Measurements from ENCODE around the gene MLLT3. TPM values are rescaled to one million over a fixed set of nuclear protein-coding genes. Genes with fewer than 3 reads are reported as not detected.

The MLLT3 gene
- 32.6 and 37.1 TPM in 2 replicates for total RNA-seq

DNA sequence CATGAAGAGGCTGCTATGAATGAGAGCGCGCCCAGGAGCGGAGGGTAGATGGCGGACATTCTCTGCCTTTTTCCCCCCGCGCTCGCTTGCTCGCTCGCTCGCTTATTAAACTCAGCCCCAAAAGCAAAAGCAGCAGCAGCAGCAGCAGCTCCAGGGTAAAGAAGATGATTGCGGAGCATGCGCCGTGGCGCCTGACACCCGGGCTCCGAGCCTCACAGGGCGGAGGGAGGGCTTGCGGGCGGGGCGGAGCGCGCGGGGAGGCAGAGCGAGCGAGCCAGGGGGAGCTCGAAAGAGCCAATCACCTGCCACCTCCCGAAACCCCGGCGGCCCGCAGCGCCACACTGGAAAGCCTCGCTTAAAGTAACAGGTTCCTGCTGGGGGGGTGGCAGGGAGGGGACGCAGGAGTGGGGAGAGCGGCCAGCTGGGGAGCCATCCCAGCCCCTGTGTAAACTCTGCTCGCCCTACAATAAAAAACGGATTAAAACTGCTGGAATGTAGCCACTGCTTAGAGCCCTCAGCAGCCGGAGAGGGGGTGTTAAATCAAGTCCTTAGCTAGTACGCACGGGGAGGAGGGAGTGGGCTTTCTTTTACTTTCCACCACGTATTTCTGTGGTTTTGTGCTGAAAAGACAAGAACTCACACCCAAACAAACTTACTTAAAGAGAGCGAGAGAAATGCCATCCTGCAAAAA lies at the start of gene MLLT3:
TSS of gene MLLT3 (minus strand) at position 170 of the 691 bp plus-strand sequence.

Other genes with a start within 250 kb of the MLLT3 start
- gene FOCAD, start 61.8 kb upstream of the MLLT3 start, total RNA-seq, result 76.9 and 121 TPM in 2 replicates